HG02852 (cell line): ENCODE measurements around the gene RIOX2.
"Not testable (repeated sequence)": the region's sequence is repeated elsewhere in the genome, so short reads cannot be mapped to it uniquely, and the experiment has no call there.

Source experiments
- ATAC-seq: cut with Tn5 transposase; IDR thresholded peaks from one replicate; pipeline ENCODE4 v1.9.1; 2021; ENCODE audit warnings: mild to moderate bottlenecking, moderate library complexity; ENCODE audit not compliant: unreplicated experiment

The RIOX2 gene

GRCh38 chr3:97971679-97972567 lies at the start of gene RIOX2:
Gene RIOX2, minus strand, starts transcription at chr3:97972431. Its CDS starts 4,838 bp downstream, at chr3:97967593.
- ATAC-seq = peak; percentile 87

GRCh38 chr3:98020412-98020811 lies 48.2 kb upstream of the RIOX2 start:
- ATAC-seq = no peak

GRCh38 chr3:98018301-98018700 lies 46.1 kb upstream of the RIOX2 start:
- ATAC-seq = no peak

- no peak for ATAC-seq
Observed at GRCh38 chr3:98014268-98014585, 42.0 kb upstream of the RIOX2 start.

- ATAC-seq = no peak
Observed at GRCh38 chr3:98013411-98014267, 41.4 kb upstream of the RIOX2 start.

- ATAC-seq = no peak
Observed at GRCh38 chr3:98012979-98013378, 40.7 kb upstream of the RIOX2 start.

- ATAC-seq = not testable (repeated sequence)
Observed at GRCh38 chr3:98010883-98011449, 38.7 kb upstream of the RIOX2 start.

GRCh38 chr3:98010194-98010882 lies 38.1 kb upstream of the RIOX2 start:
- no peak for ATAC-seq

- peak; percentile 78 for ATAC-seq
Observed at GRCh38 chr3:98008855-98009254, 36.6 kb upstream of the RIOX2 start.

GRCh38 chr3:98005438-98005837 lies 33.2 kb upstream of the RIOX2 start:
- no peak for ATAC-seq

- ATAC-seq = no peak
Observed at GRCh38 chr3:98004721-98005120, 32.5 kb upstream of the RIOX2 start.

GRCh38 chr3:98003306-98003969 lies 31.2 kb upstream of the RIOX2 start:
- ATAC-seq = peak; percentile 84

- ATAC-seq = no peak
Observed at GRCh38 chr3:98002717-98003116, 30.5 kb upstream of the RIOX2 start.

GRCh38 chr3:97999994-98000393 lies 27.8 kb upstream of the RIOX2 start:
- no peak for ATAC-seq

GRCh38 chr3:97999103-97999502 lies 26.9 kb upstream of the RIOX2 start:
- no peak for ATAC-seq

GRCh38 chr3:97996988-97997387 lies 24.8 kb upstream of the RIOX2 start:
- ATAC-seq = no peak

- no peak for ATAC-seq
Observed at GRCh38 chr3:97994328-97994945, 22.2 kb upstream of the RIOX2 start.

GRCh38 chr3:97993526-97993925 lies 21.3 kb upstream of the RIOX2 start:
- ATAC-seq = no peak

GRCh38 chr3:97992547-97993173 lies 20.4 kb upstream of the RIOX2 start:
- ATAC-seq = no peak

- ATAC-seq = no peak
Observed at GRCh38 chr3:97991293-97991682, 19.1 kb upstream of the RIOX2 start.
